Gastroesophageal sphincter (tissue), 4 donors: ENCODE data around the gene EIF4B. TPM values are rescaled to one million over a fixed set of nuclear protein-coding genes. Genes with fewer than 3 reads are reported as not detected.
A peak's percentile ranks its signal among the peaks of the same experiment; 100 is the strongest.
"Not testable (repeated sequence)": the region's sequence is repeated elsewhere in the genome, so short reads cannot be mapped to it uniquely, and the experiment has no call there.

Experiments used
- ATAC-seq: fragments of 150-250 bp; one replicate; pipeline ENCODE4 v1.9.1; 2016; ENCODE audit warnings: mild to moderate bottlenecking, moderate library complexity
- H3K27ac ChIP-seq, 4 donors: fragments of 200-600 bp; sonication (generic) in 3 of 4; 1 replicate in 3 of 4; 2 replicates in 1 of 4; pipeline ENCODE4 v1.5.1; 2016 to 2019
- H3K27me3 ChIP-seq: fragments of 200-600 bp; sonication (generic); one replicate; pipeline ENCODE4 v1.5.1; 2019
- H3K36me3 ChIP-seq, 2 donors: fragments of 200-600 bp; sonication (generic); one replicate each; pipeline ENCODE4 v1.5.1; 2019; ENCODE audit warnings: control low read depth in 1 of 2
- H3K4me1 ChIP-seq, 3 donors: fragments of 200-600 bp; sonication (generic); 1 replicate in 2 of 3; 2 replicates in 1 of 3; pipeline ENCODE4 v1.5.1; 2016 to 2019; ENCODE audit warnings: control low read depth in 2 of 3
- H3K4me3 ChIP-seq, 2 donors: fragments of 200-600 bp; sonication (generic); one replicate each; pipeline ENCODE4 v1.5.1; 2019; ENCODE audit warnings: mild to moderate bottlenecking in 1 of 2, moderate library complexity in 1 of 2
- H3K9me3 ChIP-seq, 3 donors: fragments of 200-600 bp; sonication (generic); one replicate each; pipeline ENCODE4 v1.5.1; 2017 to 2019; ENCODE audit warnings: control low read depth in 2 of 3
- CTCF ChIP-seq, 4 experiments: fragments of 200-600 bp in 2 of 4; fragments of 450-650 bp in 2 of 4; sonication (generic) in 1 of 4; IDR thresholded peaks; one replicate each; pipeline ENCODE4 v1.5.1; 2017 to 2019; ENCODE audit warnings: antibody characterized with exemption in 4 of 4, mild to moderate bottlenecking in 2 of 4, moderate library complexity in 2 of 4
- EP300 ChIP-seq: sonication (generic); formaldehyde crosslinking; IDR thresholded peaks from one replicate; pipeline ENCODE4 v1.6.1; 2017; ENCODE audit warnings: antibody characterized with exemption, mild to moderate bottlenecking
- POLR2A ChIP-seq, 2 donors: fragments of 450-650 bp; IDR thresholded peaks; one replicate each; pipeline ENCODE4 v1.6.1; 2017; ENCODE audit warnings: antibody characterized with exemption in 2 of 2, mild to moderate bottlenecking in 2 of 2, moderate library complexity in 1 of 2
- POLR2AphosphoS5 ChIP-seq: sonication (generic); formaldehyde crosslinking; IDR thresholded peaks from one replicate; pipeline ENCODE4 v1.6.1; 2017; ENCODE audit warnings: antibody characterized with exemption
- WGBS, 2 donors: methylation state at CpG; one replicate each; pipeline ENCODE4 v1.1.5; 2018; ENCODE audit warnings: low coverage in 1 of 2; 5-methylcytosine and 5-hydroxymethylcytosine counted together
- total RNA-seq, 4 donors: library from RNA; depleted of rRNA; stranded (reverse); fragments of >200 nt; gene quantifications; one replicate each; pipeline ENCODE4 v1.1.0, GENCODE V29; 2016

Gene EIF4B
- total RNA-seq, 4 donors from 2014 or later = 521 to 701 (median 591) TPM

- Histone ChIP-seq H3K4me1 (peaks cover 3 to 68% (median 22%) of the 10 kb centered on the region in 3 donors), H3K36me3 (peaks cover 0 to 22% of the 10 kb centered on the region in 2 donors), H3K27me3 (no peaks in the 10 kb centered on the region), H3K27ac (no peak overlapping the region), H3K4me3 (no peak overlapping the region), H3K9me3 (no peaks in the 10 kb centered on the region)
- ATAC-seq = no peak
- WGBS, 2 donors = 74 to 78% methylated on average over 3 of the region's 3 CpGs
- TF ChIP-seq CTCF (IDR thresholded peaks at IDR 0.05) (no peak), POLR2AphosphoS5 (no peak), EP300 (no peak), POLR2A (IDR thresholded peaks at IDR 0.05) (no peak)
Measured at GRCh38 chr12:53012928-53013327, 6.7 kb downstream of the EIF4B start.

GRCh38 chr12:53014709-53015108, 8.5 kb downstream of the EIF4B start:
- no peak for TF ChIP-seq POLR2A (IDR thresholded peaks at IDR 0.05)
- TF ChIP-seq CTCF (IDR thresholded peaks at IDR 0.05) = no peak
- no peak for TF ChIP-seq EP300
- TF ChIP-seq POLR2AphosphoS5 = no peak
- Histone ChIP-seq H3K4me1 (peaks cover 0 to 50% (median 6%) of the 10 kb centered on the region in 3 donors), H3K27ac (no peak overlapping the region), H3K27me3 (no peaks in the 10 kb centered on the region), H3K4me3 (no peak overlapping the region), H3K9me3 (no peaks in the 10 kb centered on the region), H3K36me3 (peaks cover 2 to 40% of the 10 kb centered on the region in 2 donors)
- no peak for ATAC-seq
- 69 to 75% methylated on average over 2 of the region's 2 CpGs for WGBS, 2 donors

- Histone ChIP-seq H3K4me1 (no peaks in the 10 kb centered on the region), H3K9me3 (no peaks in the 10 kb centered on the region), H3K36me3 (peaks cover 6 to 97% of the 10 kb centered on the region in 2 donors), H3K27ac (no peak overlapping the region), H3K4me3 (no peak overlapping the region), H3K27me3 (no peaks in the 10 kb centered on the region)
- ATAC-seq = no peak
- WGBS, 2 donors = 75 to 79% methylated on average over 3 of the region's 3 CpGs
- TF ChIP-seq CTCF (IDR thresholded peaks at IDR 0.05) = peak in 1 of 4 experiments; percentile 5
- TF ChIP-seq POLR2AphosphoS5 = no peak
- TF ChIP-seq EP300 = no peak
- no peak for TF ChIP-seq POLR2A (IDR thresholded peaks at IDR 0.05)
Measured at GRCh38 chr12:53025250-53025649, 19.0 kb downstream of the EIF4B start.

GRCh38 chr12:53027014-53027413, 20.8 kb downstream of the EIF4B start:
- not testable (repeated sequence) for H3K27ac ChIP-seq, H3K27me3 ChIP-seq, ATAC-seq, H3K4me3 ChIP-seq, H3K4me1 ChIP-seq, H3K9me3 ChIP-seq
- H3K36me3 ChIP-seq = peaks cover 2 to 97% of the 10 kb centered on the region in 2 donors
- 78 to 80% methylated on average over 1 to 6 of the region's 13 CpGs for WGBS, 2 donors

- Histone ChIP-seq H3K27ac (no peak overlapping the region), H3K4me1 (no peaks in the 10 kb centered on the region), H3K4me3 (no peak overlapping the region), H3K36me3 (peaks cover 8 to 97% of the 10 kb centered on the region in 2 donors), H3K9me3 (no peaks in the 10 kb centered on the region), H3K27me3 (no peaks in the 10 kb centered on the region)
- WGBS, 2 donors = 77 to 84% methylated on average over 3 of the region's 3 CpGs
- no peak for ATAC-seq
- TF ChIP-seq CTCF (IDR thresholded peaks at IDR 0.05) = no peak
- no peak for TF ChIP-seq POLR2A (IDR thresholded peaks at IDR 0.05)
- TF ChIP-seq EP300 = no peak
- TF ChIP-seq POLR2AphosphoS5 = no peak
Measured at GRCh38 chr12:53031616-53032015, 25.4 kb downstream of the EIF4B start.

- 65% methylated on average over 6 of the region's 10 CpGs; no CpG with 5 or more reads in 1 of the 2 donors for WGBS, 2 donors
- not testable (repeated sequence) for H3K4me3 ChIP-seq, H3K9me3 ChIP-seq, ATAC-seq, H3K27me3 ChIP-seq
- H3K27ac ChIP-seq = peak overlapping the region in 1 of 4 donors; percentile 0
- H3K36me3 ChIP-seq = peaks cover 8 to 95% of the 10 kb centered on the region in 2 donors
- peaks cover under 1 to 13% (median 7%) of the 10 kb centered on the region in 3 donors for H3K4me1 ChIP-seq
Measured at GRCh38 chr12:53033832-53034231, 27.6 kb downstream of the EIF4B start.
